Stimulated activated naive CD4-positive, alpha-beta T cell (primary cell): ENCODE measurements around the gene AK5.

Source experiments
- DNase-seq, 6 experiments: peaks; one replicate each; lab custom pipeline; 2025; lab: John Stamatoyannopoulos, UW

The AK5 gene

DNA sequence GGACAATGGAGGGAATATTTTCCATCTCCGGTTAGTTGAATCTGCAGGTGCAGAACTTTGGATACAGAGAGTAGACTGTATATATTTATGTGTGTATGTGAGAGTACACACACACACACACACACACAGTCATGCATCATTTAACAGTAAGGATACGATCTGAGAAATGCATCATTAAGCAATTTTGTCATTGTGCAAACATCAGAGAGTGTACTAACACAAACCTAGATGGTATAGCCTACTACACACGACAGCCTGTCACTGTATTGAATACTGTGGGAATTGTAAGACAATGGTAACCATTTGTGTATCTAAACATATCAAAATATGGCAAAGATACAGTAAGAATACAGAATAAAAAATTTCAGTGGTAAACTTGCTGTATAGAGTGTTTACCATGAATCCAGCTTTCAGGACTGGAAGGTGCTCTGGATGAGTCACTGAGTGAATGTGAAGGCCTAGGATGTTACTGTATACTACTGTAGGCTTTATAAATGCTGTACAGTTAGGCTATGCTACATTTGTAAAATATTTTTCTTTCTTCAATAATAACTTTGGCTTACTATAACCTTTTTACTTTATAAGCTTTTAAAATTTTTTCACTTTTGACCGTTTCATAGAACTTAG is 262.1 kb downstream of the AK5 start:
- DNase-seq: no peak

DNA sequence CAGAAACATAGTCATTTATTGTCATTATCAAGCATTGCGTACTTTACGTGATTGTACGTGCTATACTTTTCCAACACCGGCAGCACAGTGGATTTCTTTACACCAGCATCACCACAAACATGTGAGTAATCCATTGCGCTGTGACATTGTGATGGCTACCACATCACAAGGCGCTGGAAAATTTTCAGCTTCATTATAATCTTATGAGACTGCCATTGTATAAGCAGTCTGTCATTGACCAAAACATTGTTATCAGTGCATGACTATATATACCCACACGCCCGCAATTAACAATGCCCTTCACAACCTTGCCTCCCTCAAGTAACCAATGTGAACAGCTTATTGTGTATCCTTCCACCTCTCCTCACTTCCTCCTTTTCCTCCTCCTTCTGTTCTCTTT is 263.0 kb downstream of the AK5 start:
- no peak for DNase-seq

DNA sequence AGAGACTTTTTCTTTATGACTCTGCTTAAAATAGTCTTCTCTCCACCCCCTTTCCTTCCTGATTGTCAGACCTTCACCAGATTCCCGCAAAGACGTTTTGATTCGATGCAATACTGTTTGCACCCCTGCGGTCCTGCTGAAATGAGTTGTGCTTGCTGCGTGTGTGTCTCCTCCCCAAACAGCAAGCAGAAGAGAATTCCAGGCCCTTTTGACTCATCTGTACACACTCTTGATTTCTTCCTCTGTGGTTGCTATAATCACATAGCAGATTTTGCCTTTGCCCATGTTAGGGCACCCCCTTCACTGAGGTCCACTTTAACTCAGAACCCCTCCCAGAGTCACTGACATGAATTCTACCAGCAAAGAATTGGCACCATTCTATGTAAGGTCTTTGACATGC is 264.2 kb downstream of the AK5 start:
- DNase-seq: no peak

DNA sequence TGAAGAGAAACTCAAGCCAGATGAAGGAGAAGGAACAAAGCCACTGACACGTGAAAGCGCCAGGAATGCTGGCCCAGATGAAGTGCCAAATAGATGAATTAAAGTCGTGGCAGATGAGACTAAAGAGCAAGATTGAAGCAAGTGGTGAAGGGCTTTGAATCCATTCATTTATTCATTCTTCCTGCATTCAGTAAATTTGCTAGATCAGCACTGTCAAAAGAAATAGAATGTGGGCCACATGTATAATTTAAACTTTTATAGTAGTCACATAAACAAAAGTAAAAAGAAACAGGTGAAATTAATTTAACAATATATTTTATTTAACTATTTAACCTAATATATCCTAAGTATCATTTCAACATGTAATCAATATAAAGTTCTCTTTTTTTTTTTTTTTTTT is 265.1 kb downstream of the AK5 start:
- no peak for DNase-seq

DNA sequence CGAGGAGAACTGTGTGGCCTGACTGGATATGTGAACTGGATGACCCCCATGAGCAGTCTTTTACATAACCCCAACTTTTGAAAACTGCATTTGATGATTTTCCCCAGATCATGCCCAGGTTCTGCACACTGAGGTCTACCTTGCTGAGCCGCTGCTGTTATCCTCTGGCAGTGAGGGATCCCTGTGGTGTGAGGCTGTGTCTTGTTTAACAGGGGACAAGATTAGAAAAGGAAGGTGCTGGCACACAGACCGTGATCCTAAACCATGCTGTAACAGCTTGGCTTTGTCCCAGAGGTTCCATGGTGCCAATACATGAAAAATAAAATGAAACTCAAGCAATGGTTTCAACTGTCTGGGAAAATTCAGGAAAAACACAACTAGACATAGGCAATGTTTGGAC is 266.5 kb downstream of the AK5 start:
- no peak for DNase-seq

DNA sequence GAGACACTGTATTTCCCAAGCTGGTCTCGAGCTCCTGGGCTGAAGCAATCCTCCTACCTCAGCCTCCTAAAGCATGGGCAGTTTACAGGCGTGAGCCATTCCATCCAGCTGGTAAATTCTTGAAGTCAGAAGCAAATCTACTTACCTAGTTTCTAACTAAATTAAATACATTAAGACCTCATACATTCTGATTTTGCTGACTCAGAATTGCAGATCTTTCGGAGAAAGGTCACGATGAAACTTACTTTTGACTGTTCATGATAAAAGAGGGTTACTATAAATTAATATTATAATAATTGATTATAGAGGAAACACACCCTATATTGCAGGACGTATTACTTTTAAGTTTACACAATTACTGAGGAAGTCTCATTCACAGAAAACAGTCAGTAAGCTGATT is 268.3 kb downstream of the AK5 start:
- DNase-seq: no peak

DNA sequence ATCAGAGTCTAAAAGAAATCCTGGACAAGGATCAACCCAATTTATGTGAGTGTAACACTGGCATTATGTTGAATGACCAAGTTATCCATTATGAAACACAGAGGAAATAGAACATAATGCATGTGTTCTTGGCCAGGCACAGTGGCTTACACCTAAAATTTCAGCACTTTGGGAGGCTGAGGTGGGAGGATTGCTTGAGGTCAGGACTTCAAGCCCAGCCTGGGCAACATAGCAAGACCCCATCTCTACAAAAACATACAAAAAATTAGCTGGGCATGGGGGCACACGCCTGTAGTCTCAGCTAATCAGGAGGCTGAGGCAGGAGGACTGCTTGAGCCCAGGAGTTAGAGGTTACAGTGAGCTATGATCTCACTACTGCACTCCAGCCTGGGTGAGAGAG is 270.8 kb downstream of the AK5 start:
- no peak for DNase-seq

DNA sequence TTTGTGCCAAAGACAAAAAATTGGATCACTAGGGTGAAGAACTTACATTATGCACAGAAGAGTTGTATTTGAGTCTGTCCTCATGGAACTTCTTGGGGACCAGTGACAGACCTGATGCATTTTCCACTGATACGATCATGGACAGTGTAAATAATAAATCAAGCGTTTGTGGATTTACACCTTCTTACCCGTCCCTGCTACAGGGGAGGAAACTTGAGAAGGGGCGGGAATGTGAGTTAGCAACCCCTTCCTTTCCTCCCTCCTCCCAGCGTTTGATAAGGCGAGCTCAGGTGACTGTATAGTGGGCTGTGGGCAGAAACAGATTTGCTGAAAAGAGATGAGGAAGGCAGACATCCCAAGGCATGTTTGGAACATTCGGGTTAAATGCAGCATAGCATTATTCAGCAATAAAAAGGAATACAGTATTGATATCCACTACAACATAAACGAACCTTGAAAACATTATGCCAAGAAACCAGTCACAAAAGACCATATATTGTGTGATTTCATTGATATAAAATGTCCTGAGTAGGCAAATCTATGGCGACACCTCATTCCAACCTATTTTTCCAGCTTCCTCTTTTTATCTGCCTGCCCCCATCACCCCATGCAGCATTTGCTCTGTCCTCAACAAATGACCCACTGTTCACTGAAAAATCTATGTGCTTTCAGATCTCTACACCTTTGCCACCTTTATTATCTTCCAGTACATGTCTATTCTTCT is 271.9 kb downstream of the AK5 start:
- no peak for DNase-seq

DNA sequence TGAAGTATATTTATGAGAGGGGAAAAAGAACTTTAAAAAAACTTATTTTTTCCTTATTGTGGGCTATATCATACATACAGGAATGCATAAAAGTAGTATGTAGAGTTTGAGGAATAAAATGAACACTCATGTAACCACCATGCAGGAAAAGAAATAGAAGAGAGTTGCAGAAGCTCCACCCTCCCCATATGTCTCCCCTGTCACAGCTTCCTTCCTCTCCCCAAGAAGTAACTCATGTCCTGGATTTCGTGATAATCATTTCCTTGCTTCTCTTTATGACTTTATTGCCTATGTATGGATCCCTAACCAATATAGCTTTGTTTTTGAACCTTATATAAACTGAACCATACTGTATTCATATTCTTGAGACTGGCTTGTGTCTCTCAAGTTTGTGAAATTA is 274.2 kb downstream of the AK5 start:
- no peak for DNase-seq

DNA sequence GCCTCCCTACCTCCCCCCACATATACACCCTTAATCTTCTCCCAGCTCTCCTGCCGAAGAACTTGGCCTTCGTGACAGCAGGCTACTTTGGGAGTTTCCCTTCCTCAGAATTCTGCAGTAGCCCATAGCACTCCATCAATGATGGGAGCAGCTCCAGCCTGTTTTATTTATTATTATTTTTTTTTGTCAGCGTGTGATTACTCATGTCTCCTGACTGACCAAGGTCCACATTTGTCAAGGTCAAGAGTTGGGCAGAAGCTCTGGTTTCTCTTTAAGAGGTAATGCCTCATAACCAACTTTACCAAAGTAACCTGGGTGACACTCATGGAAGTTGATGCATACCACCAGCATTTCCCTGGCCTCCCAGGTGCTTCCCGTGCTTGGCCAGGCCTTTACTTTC is 275.2 kb downstream of the AK5 start:
- no peak for DNase-seq

DNA sequence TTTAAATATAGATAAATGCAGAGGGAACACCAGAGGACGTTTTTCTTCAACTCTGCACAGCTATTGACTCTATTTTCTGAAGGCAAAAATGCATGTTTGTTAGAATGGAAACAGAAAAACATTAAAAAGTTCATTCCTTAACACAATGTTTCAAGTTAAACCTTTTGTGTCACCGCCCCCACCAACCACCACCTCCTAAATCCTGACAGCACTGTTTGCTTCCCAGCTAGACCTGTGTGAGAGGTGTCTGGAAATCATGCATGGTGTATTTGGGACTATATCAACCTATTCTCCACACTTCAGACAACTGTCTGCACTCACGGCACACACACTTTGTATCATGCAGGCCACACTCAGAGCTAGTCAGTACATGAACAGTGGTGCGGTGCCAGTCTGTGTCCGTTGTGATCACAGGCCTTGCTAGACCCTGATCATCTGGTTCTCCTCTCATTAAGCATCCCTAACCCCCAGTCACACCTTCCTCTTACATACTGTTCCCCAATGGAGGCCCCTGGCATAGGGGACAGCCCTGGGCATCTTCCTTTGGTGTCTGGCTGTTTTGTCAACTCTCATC is 276.9 kb downstream of the AK5 start:
- no peak for DNase-seq

DNA sequence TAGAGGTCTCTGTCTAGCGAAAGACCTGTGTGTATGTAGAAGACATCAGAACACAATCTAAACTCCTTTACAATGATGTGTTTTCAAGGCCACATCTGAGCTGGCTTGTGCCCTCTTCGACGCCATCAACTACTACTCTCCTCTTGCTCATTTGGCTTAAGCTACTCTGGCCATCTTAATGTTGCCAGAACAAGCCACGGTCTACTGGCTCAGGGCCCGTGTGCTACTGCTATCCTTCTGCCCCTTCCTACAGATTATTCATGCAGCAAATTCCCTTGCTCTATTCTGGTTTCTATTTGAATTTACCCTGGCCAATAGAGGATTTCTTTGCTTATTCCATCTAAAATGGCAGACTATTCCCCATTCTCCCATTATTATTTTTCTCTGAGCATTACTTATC is 278.9 kb downstream of the AK5 start:
- no peak for DNase-seq

DNA sequence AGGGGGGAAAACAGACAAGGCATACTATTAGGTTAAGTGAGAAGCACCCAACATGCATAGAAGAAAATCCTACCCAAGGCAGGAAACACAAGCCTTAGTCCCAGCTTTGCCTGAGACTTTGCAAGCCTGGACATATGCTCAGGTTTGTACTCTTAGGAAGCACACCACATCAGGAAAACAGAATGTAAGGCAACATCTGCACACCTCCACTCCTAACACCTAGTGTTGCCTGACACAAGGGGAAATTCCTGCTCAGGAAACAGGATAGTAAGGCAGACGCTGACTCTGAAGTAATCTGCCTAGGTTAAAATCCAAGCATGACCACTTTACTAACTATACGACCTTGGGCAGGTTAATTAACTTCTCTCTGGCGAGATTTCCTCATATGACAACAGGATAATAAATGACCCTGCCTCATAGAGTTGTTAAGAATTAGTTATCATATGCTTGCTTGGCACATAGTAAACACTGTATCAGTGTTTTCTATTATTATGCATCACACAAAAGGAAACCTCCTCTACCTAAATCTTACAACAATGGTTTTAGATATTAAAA is 280.9 kb downstream of the AK5 start:
- DNase-seq: no peak

DNA sequence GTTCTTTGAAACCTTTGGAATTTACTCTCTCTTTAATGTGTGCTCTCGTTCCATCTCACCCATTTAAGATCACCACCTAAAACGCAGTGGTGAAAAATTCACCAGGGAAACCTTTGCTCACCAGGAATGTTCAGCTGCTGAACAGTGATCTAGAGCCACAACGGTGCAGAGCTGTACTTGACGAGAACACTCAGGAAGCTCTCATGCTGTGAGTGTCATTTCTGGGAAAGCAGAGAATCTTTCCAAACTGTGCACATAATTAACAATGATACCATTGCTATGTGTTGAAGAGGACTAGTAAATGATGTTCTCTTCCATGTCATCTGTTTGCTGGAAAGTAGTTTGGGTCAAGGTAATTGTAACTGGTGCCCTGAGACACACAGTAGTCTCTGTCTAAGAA is 283.5 kb downstream of the AK5 start:
- no peak for DNase-seq

DNA sequence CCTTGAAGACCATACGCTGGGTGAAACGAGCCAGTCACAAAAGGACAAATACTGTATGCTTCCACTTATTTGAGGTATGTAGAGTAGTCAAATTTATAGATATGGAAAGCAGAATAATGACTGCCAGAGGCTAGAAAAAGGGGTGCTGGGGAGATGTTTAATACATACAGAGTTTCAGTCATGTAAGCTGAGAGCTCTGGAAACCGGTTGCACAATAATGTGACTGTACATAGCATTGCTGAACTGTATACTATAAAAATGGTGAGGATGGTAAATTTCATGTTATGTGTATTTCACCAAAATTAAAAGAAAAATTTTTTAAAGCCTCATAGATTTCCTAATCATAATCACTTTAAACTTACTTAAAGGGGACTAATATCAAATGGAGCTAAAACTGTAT is 289.8 kb downstream of the AK5 start:
- no peak for DNase-seq

DNA sequence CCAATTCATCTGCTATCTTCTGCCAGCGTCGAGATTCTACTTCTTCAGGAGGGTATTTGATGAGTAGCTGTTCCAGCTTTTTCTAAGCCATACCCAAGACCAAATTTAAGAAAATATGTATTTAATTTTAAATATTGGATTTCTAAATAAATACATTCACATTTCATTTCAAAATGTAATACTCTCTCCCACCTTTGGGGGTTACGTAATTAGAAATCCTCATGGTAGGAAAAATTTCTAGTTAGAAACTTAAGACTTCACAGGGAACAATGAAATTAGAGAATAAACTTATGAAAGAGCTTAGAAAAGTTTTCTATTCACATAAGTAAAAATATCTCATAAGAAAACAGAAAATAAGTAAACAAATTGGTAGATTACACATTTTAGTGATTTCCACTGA is 297.7 kb downstream of the AK5 start:
- no peak for DNase-seq

DNA sequence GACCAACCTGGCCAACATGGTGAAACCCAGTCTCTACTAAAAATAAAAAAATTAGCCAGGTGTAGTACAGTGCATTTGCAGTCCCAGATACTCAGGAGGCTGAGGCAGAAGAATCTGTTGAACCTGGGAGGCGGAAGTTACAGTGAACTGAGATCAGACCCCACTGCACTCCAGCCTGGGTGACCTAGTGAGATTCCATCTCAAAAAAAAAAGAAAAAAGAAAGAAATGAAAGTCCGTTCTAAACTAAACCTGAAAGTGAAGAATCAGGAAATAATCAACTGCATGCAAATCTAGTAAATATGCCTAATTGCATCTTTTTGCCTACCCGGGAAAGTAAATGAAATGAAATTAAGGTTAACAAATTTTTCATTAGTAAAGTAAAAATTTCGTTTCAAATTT is 301.1 kb downstream of the AK5 start:
- no peak for DNase-seq

DNA sequence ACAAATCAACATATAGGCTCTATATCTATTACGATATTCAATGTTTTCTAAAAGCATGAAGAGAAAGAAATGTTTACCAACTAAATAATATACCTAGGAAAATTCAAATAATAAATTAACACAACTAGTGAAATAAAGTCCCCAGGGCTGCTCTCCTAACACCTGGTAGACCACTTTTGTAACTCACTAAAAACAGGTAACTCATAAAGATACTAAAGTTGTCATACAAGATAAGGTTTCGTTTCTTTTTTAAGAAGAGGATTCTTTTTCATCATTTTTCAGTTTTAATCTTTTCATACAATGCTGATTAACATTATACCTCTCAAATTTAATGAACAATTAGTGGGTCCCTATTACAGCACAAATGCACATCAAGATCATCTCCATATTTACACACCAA is 301.7 kb downstream of the AK5 start:
- no peak for DNase-seq

DNA sequence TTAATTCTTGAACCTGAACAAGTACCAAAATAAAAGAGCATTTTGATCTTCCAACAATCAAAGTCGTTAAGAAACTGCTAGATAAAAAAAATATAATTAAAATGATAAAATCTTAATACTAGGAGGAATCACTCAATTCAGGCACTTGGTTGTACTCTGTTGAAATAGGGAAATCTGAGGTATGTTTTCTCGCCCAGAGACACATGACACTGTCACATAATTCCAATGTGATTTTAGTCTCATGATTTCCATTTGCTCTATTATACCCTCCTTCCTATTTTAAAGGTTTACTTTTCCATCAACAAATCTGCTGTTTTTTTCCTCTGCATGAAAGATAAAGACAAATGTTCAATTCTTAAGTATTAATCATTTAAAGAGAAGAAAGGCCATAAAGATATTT is 303.1 kb downstream of the AK5 start:
- DNase-seq: no peak

DNA sequence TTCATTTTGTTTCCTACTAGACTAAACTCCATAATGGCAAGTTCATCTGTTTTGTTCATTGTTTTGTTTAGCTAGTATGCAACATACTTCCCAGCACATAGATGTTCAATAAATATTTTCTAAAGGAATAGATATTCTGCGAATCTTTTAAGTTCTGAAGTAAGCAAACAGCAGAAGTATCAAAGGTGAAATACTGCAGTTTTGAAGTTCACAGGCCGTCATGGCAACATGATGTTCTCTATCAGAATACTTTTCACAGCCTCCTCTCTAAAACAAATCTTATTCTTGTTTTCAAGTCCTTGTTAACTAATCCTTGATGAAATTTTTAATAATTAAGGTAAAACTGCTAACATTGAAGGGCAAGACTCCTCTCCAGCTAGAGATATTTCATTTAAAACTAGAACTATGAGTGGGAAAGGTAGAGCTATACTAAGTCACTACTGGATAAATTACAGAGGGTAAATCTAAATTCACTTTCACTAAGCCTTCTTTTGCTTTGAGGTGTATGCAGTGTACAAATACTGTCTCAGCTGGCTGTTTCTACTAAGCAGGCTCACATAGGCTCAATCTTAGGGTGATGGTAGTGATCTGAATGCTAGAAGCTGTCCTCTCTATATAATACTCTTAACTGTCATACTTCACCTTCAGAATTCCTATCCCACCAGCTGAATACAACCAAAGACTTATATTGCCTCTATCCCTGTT is 303.9 kb downstream of the AK5 start:
- no peak for DNase-seq

DNA sequence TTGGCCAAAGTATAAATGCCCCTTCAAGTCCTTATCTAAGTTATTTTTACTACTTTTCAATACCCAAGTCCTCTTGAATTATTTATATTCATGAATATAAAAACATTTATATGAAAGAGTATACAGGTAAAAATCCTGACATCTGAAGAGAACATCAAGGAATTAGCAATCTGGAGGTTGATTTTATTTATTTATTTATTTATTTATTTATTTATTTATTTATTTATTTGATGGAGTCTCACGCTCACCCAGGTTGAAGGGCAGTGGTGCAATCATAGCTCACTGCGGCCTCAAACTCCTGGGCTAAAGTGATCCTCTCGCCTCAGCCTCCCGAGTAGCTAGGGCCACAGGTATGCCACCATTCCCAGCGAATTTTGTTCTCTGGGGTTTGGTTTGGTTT is 307.4 kb downstream of the AK5 start:
- DNase-seq: no peak

DNA sequence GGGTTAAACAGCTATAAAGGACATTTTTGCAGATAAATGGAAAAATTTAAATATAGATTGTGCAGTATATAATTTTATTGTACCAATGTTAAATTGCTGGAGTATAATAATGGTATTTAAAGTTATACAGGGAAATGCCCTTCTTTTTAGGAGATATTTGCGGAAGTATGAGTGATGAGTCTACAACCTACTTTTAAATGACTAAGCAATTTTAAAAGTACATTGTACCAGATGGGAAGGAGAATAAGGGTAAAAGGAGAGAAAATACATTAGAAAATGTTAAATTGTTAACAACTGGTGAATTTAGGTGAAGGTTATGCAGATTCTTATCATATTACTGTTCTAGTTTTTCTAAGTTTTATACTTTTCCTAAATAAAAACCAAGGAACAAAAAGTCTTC is 308.8 kb downstream of the AK5 start:
- DNase-seq: no peak

DNA sequence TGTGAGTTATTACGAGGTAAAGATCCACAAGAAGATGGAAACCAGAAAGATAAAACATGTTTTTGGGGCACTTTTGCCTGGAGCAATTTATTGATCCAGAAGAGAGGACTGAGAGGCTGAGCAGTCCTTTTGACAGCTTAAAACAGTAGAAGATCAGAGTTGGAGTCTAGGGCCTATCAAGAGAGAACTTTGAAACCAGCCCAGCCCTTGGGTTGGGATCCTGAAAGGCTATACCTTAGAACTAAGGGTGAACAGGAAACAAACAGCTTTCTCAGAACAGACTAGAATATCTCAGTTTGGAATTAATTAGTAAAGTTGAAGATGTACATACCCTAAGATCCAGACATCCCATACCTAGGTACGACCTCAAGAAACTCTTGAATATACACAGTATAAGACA is 311.1 kb downstream of the AK5 start:
- no peak for DNase-seq
